Measurements from ENCODE around the gene FGF19.

FGF19 gene

GRCh38 chr11:69721745-69722144 lies 17.9 kb upstream of the FGF19 start:
- DNase-seq (ENCODE audit: low read depth): no peak
- TF ChIP-seq, protein P1, sequence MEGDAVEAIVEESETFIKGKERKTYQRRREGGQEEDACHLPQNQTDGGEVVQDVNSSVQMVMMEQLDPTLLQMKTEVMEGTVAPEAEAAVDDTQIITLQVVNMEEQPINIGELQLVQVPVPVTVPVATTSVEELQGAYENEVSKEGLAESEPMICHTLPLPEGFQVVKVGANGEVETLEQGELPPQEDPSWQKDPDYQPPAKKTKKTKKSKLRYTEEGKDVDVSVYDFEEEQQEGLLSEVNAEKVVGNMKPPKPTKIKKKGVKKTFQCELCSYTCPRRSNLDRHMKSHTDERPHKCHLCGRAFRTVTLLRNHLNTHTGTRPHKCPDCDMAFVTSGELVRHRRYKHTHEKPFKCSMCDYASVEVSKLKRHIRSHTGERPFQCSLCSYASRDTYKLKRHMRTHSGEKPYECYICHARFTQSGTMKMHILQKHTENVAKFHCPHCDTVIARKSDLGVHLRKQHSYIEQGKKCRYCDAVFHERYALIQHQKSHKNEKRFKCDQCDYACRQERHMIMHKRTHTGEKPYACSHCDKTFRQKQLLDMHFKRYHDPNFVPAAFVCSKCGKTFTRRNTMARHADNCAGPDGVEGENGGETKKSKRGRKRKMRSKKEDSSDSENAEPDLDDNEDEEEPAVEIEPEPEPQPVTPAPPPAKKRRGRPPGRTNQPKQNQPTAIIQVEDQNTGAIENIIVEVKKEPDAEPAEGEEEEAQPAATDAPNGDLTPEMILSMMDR (IDR thresholded peaks at IDR 0.05; ENCODE audit: control insufficient read depth, extremely low read depth, insufficient read depth): peak; percentile 64
- no peak overlapping the region for H3K4me3 ChIP-seq (ENCODE audit: low read depth, low read length)

DNA sequence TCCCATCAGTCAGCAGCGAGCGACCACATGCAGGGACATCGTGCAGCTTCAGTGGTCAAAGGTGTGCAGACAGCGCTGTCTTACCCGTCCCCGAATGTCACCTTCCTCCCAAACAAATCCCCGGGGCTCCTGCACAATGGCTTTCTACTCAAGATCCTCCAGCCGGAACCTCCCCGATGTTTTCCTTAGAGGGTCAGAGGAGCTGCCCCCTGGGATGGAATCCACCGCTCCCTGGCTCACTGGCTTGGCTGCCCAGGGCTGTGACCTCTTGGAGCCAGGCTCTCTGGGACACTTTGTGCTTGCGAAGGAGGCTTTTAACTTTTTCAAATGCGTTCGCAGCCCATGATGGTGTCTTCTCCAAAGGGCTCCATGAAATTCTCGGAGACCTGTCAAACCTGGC lies 17.3 kb upstream of the FGF19 start:
- DNase-seq (ENCODE audit: low read depth): no peak
- TF ChIP-seq, protein P1 (IDR thresholded peaks at IDR 0.05; ENCODE audit: control insufficient read depth, extremely low read depth, insufficient read depth): no peak
- H3K4me3 ChIP-seq (ENCODE audit: low read depth, low read length): no peak overlapping the region

DNA sequence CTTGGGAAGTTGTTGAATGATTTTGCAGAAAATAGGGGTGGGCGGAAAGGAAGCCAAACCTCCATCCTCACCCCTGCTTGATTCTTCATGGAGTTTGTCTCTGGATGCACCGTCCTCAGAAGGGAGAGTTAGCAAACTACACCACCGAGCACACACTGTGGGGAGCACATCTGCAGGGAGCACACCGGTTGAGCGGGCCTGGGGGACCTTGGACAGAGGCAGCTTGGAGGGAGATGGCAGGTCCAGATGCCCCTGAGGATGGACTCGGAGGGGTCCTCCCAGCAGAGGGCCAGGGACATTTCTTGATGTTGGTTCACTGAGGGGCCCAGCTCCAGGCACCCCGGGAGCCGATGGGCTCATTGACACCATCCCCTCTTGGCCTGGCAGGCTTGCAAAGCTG lies 15.1 kb upstream of the FGF19 start:
- DNase-seq (ENCODE audit: low read depth): no peak
- TF ChIP-seq, protein P1 (IDR thresholded peaks at IDR 0.05; ENCODE audit: control insufficient read depth, extremely low read depth, insufficient read depth): no peak
- H3K4me3 ChIP-seq (ENCODE audit: low read depth, low read length): no peak overlapping the region

DNA sequence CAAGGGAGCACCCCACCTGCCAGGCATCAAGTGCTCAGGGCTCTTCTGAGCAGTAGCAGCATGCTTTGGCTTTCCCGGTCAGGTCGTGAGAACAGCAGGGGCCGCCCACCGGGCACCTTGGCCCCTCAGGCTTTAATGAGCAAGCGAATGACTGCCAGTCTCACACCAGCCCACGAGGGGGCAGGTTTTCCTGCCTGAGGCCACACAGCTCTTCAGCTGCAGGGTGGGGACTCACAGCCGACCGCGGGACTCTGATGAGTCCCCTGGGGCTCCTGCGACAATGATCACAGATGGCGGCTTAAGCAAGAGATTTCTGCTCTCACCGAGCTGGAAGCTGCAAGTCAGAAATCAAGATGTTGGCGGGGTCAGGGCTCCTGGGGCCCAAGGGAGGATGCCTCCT lies 14.3 kb upstream of the FGF19 start:
- H3K4me3 ChIP-seq (ENCODE audit: low read depth, low read length): no peak overlapping the region
- TF ChIP-seq, protein P1 (IDR thresholded peaks at IDR 0.05; ENCODE audit: control insufficient read depth, extremely low read depth, insufficient read depth): peak; percentile 43
- DNase-seq (ENCODE audit: low read depth): no peak

GRCh38 chr11:69716891-69717747 lies 13.3 kb upstream of the FGF19 start:
- no peak for DNase-seq (ENCODE audit: low read depth)
- no peak overlapping the region for H3K4me3 ChIP-seq (ENCODE audit: low read depth, low read length)
- TF ChIP-seq, protein P1 (IDR thresholded peaks at IDR 0.05; ENCODE audit: control insufficient read depth, extremely low read depth, insufficient read depth): no peak

GRCh38 chr11:69716099-69716498 lies 12.3 kb upstream of the FGF19 start:
- TF ChIP-seq, protein P1 (IDR thresholded peaks at IDR 0.05; ENCODE audit: control insufficient read depth, extremely low read depth, insufficient read depth): no peak
- H3K4me3 ChIP-seq (ENCODE audit: low read depth, low read length): no peak overlapping the region
- DNase-seq (ENCODE audit: low read depth): no peak

GRCh38 chr11:69715446-69715845 lies 11.6 kb upstream of the FGF19 start:
- H3K4me3 ChIP-seq (ENCODE audit: low read depth, low read length): no peak overlapping the region
- TF ChIP-seq, protein P1 (IDR thresholded peaks at IDR 0.05; ENCODE audit: control insufficient read depth, extremely low read depth, insufficient read depth): no peak
- DNase-seq (ENCODE audit: low read depth): no peak

Measured in LNCaP clone FGC (cell line).